ENCODE measurements around the gene WDR86. TPM values are rescaled to one million over a fixed set of nuclear protein-coding genes. Genes with fewer than 3 reads are reported as not detected.

Gene WDR86
- total RNA-seq, 2 donors from 2014 or later = 8.5 TPM; not detected in 1

DNA sequence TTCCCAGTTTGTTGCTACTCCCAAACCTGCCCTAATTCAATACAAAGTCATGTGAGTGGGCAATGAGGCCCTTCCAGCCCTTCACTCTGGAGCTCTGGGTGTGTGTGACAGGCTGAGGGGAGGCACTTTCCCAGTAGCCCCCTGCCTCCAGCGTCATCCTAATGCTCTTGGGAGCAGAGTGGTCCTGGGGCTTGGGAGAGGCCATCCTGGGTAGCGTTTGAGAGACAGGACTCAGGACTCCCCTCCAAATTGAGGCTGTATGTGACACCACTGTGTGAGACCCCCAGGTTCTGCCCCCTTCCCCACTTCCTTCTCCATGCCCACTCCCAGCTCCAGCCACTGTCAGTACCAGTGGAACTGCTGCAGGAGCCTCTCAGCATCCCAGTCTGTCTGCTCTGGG lies 36.6 kb upstream of the WDR86 start:
- no peaks in the 10 kb centered on the region for H3K36me3 ChIP-seq
- H3K4me1 ChIP-seq (ENCODE audit: control insufficient read depth in 1 of 2, low read depth in 2 of 2) = peaks cover 2 to 21% of the 10 kb centered on the region in 2 donors
- no peaks in the 10 kb centered on the region for H3K9me3 ChIP-seq
- TF ChIP-seq, protein P1, sequence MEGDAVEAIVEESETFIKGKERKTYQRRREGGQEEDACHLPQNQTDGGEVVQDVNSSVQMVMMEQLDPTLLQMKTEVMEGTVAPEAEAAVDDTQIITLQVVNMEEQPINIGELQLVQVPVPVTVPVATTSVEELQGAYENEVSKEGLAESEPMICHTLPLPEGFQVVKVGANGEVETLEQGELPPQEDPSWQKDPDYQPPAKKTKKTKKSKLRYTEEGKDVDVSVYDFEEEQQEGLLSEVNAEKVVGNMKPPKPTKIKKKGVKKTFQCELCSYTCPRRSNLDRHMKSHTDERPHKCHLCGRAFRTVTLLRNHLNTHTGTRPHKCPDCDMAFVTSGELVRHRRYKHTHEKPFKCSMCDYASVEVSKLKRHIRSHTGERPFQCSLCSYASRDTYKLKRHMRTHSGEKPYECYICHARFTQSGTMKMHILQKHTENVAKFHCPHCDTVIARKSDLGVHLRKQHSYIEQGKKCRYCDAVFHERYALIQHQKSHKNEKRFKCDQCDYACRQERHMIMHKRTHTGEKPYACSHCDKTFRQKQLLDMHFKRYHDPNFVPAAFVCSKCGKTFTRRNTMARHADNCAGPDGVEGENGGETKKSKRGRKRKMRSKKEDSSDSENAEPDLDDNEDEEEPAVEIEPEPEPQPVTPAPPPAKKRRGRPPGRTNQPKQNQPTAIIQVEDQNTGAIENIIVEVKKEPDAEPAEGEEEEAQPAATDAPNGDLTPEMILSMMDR (IDR thresholded peaks at IDR 0.05) = no peak
- DNase-seq (ENCODE audit: low spot score) = no peak
- no peak overlapping the region for H3K4me3 ChIP-seq
- no peak overlapping the region for H3K27ac ChIP-seq
- no peaks in the 10 kb centered on the region for H3K27me3 ChIP-seq (replicated peaks; ENCODE audit: insufficient read depth)
- no peak for ATAC-seq (ENCODE audit: insufficient number of reproducible peaks, low FRiP score, low read depth)

DNA sequence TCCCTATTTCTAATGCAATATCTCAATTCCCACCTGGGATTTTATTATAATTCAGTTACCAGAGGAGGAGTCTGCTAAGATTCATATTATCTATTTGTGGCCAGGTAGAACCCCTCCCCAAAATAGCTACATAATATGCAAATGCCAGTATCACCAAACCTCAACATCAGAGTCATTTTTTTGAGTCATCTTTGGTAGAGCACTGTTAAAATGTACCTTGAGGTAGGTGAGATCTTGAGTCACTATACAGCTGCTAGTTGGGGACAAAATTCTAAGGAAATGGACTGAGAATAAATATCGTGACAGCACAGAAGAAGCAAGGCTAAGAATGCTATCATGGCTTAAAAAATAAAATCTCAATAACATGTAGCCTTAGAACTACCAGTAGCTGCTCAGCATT lies 34.8 kb upstream of the WDR86 start:
- Histone ChIP-seq H3K27ac (no peak overlapping the region), H3K4me1 (ENCODE audit: control insufficient read depth in 1 of 2, low read depth in 2 of 2) (peaks cover 19 to 39% of the 10 kb centered on the region in 2 donors), H3K9me3 (no peaks in the 10 kb centered on the region), H3K27me3 (replicated peaks; ENCODE audit: insufficient read depth) (no peaks in the 10 kb centered on the region), H3K36me3 (no peaks in the 10 kb centered on the region), H3K4me3 (no peak overlapping the region)
- DNase-seq (ENCODE audit: low spot score) (no peak), ATAC-seq (ENCODE audit: insufficient number of reproducible peaks, low FRiP score, low read depth) (no peak)
- TF ChIP-seq, protein P1 (IDR thresholded peaks at IDR 0.05) = no peak

DNA sequence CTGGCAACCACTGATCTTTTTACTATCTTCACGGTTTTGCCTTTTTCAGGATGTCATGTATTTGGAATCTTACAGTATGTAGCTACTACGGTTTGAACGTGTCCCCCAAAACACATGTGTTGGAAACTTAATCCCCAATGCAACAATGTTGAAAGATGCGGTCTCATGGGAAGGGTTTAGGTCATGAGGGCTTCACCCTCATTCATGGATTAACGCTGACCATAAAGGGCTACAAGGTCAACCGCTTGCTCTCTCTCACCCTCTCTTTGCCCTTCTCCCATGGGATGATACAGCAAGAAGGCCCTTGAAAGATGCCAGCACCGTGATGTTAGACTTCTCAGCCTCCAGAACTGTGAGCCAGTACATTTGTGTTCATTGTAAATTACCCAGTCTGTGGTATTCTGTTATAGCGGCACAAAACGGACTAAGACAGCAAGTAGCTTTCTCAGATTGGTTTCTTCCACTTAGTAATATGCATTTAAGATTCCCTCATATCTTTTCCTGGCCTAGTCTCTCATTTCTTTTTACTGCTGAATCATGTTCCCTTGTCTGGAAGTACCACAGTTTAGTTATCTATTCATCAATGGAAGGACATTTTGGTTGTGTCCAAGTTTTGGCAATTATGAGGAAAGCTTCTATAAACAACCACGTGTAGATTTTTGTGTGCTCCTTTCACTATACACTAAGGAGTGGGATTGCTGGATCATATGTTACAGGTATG lies 33.1 kb upstream of the WDR86 start:
- DNase-seq (ENCODE audit: low spot score) = no peak
- H3K27ac ChIP-seq = no peak overlapping the region
- peaks cover 19 to 32% of the 10 kb centered on the region in 2 donors for H3K4me1 ChIP-seq (ENCODE audit: control insufficient read depth in 1 of 2, low read depth in 2 of 2)

DNA sequence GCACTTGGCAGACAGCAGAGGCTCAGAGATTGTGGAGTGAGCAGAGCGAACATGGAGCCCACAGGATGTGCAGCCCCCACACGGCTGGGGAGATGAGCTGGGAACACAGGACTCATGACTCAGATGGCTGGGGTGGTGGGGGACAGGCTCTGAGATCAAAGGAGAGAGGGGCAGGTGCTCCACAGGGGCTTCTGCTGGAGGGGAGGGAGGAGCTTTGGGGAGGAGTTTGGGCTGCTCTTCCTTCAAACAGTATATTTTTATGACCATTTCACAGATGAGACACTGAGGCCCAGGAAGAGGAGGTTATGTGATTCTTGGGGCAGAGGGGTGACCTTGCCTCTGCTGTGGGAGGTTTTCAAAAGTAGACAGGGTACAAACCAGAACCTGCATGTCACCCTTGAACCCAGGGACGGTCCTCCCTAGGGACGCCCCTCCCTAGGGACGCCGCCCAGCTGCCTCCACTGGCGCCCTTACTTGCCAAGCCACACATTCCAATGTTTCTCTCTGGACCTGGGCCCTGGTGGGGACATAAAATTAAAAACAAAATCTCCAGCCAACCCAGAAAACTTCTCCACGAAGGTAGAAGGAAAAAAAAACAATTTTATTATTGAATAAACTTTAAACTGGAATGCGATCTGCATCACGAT lies 31.1 kb upstream of the WDR86 start:
- DNase-seq (ENCODE audit: low spot score) = no peak
- TF ChIP-seq, protein P1 (IDR thresholded peaks at IDR 0.05) = no peak
- peak overlapping the region; percentile 35 for H3K4me3 ChIP-seq
- H3K27me3 ChIP-seq (replicated peaks; ENCODE audit: insufficient read depth) = no peaks in the 10 kb centered on the region
- H3K27ac ChIP-seq = peak overlapping the region; percentile 21 to 55
- H3K4me1 ChIP-seq (ENCODE audit: control insufficient read depth in 1 of 2, low read depth in 2 of 2) = peaks cover 36 to 50% of the 10 kb centered on the region in 2 donors
- ATAC-seq (ENCODE audit: insufficient number of reproducible peaks, low FRiP score, low read depth) = peak; percentile 16
- H3K9me3 ChIP-seq = no peaks in the 10 kb centered on the region
- no peaks in the 10 kb centered on the region for H3K36me3 ChIP-seq

More for the DNA sequence above, 33.1 kb upstream of the WDR86 start:
- no peak overlapping the region for H3K4me3 ChIP-seq
- no peaks in the 10 kb centered on the region for H3K27me3 ChIP-seq (replicated peaks; ENCODE audit: insufficient read depth)
- TF ChIP-seq, protein P1 (IDR thresholded peaks at IDR 0.05) = no peak
- ATAC-seq (ENCODE audit: insufficient number of reproducible peaks, low FRiP score, low read depth) = no peak
- no peaks in the 10 kb centered on the region for H3K9me3 ChIP-seq
- no peaks in the 10 kb centered on the region for H3K36me3 ChIP-seq
